SIG-M5 (cell line): ENCODE results near the gene STIM1.
A peak's percentile ranks its signal among the peaks of the same experiment; 100 is the strongest.
"Not testable (repeated sequence)": the region's sequence is repeated elsewhere in the genome, so short reads cannot be mapped to it uniquely, and the experiment has no call there.

ENCODE experiments used
- DNase-seq: peaks from one replicate; lab custom pipeline; 2025; lab: John Stamatoyannopoulos, UW

STIM1 gene

GRCh38 chr11:3854977-3855807 is at the start of gene STIM1:
Gene STIM1, plus strand, starts transcription at chr11:3855664. Its CDS starts 607 bp downstream, at chr11:3856271.
- DNase-seq, result peak; percentile 35

- DNase-seq, result no peak
Measured at GRCh38 chr11:3807909-3808860, 47.3 kb upstream of the STIM1 start, which contains the start of gene PGAP2. Gene PGAP2, plus strand, starts transcription at chr11:3808560. Its CDS starts 2,700 bp downstream, at chr11:3811260.

GRCh38 chr11:3808861-3809623 is 46.4 kb upstream of the STIM1 start:
- DNase-seq, result peak; percentile 23

- no peak for DNase-seq
Measured at GRCh38 chr11:3809624-3809928, 45.9 kb upstream of the STIM1 start.

GRCh38 chr11:3810446-3810845 is 45.0 kb upstream of the STIM1 start:
- DNase-seq, result no peak

GRCh38 chr11:3810951-3811350 is 44.5 kb upstream of the STIM1 start:
- no peak for DNase-seq

GRCh38 chr11:3814832-3815231 is 40.6 kb upstream of the STIM1 start:
- not testable (repeated sequence) for DNase-seq

- DNase-seq, result no peak
Measured at GRCh38 chr11:3815845-3816244, 39.6 kb upstream of the STIM1 start.

- no peak for DNase-seq
Measured at GRCh38 chr11:3816673-3817072, 38.8 kb upstream of the STIM1 start.

- DNase-seq, result no peak
Measured at GRCh38 chr11:3817181-3817800, 38.2 kb upstream of the STIM1 start.

GRCh38 chr11:3820971-3821370 is 34.5 kb upstream of the STIM1 start:
- DNase-seq, result no peak

- DNase-seq, result no peak
Measured at GRCh38 chr11:3822312-3822711, 33.2 kb upstream of the STIM1 start.

- no peak for DNase-seq
Measured at GRCh38 chr11:3823303-3823702, 32.2 kb upstream of the STIM1 start.

- DNase-seq, result no peak
Measured at GRCh38 chr11:3823762-3824506, 31.5 kb upstream of the STIM1 start.

GRCh38 chr11:3824714-3825472 is 30.6 kb upstream of the STIM1 start:
- peak; percentile 7 for DNase-seq

GRCh38 chr11:3825473-3826154 is 29.9 kb upstream of the STIM1 start:
- no peak for DNase-seq

- no peak for DNase-seq
Measured at GRCh38 chr11:3826721-3827120, 28.7 kb upstream of the STIM1 start.

- DNase-seq, result no peak
Measured at GRCh38 chr11:3827434-3828186, 27.9 kb upstream of the STIM1 start.

GRCh38 chr11:3830088-3830487 is 25.4 kb upstream of the STIM1 start:
- DNase-seq, result no peak
